ENCODE results near the gene HIVEP2. TPM values are rescaled to one million over a fixed set of nuclear protein-coding genes. Genes with fewer than 3 reads are reported as not detected.
A peak's percentile ranks its signal among the peaks of the same experiment; 100 is the strongest.

The HIVEP2 gene
- total RNA-seq, 3 donors from 2014 or later (not counting 1 experiment from before 2014, with no cell fraction given), result 14.6 to 21.6 (median 18.7) TPM

DNA sequence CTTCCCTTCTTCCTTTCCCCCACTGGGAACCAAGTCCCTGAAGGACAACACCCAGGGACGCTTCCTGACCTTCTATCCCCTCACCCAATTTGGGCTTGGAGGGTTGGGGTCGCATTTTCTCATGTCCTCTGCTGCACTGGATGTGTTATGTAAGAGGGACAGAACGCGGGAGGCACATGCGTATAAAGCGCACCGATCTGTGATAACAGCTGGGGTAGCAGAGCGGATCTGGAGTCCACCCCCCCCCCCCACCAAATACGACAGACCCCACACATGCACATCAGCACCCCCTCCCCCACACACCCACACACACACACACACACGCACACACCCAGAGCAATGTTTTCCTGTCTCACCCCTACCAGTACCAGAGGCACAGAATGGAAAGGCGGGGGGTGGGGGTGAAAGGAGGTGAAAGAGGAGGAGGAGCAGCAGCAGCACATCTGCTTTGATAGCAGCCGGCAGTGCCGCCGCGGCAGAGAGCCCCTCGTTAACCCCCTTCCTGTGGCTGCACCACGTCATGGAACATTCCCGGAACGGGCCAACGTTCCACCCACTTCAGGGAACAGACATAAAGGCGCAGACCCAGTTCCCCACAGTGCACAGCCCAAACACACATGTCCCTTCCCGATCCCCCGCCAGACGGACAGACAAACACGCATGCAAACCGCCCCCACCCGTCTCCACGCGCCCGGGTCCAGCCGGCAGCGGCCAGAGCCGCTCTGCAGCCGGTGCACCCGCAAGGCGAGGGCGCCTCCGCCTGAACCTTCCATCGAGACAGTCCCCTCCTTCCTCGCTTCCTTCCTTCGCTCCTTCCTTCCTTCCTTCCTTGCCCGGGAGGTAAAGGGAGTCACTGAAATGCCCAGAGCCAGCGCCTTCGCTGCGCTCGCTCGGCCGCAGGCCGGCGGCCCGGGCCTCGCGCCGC, 590 bp downstream of the HIVEP2 start:
- ATAC-seq (peak; percentile 24 to 41 (median 31)), DNase-seq (peak; percentile 82 to 95)
- no peaks in the 10 kb centered on the region for H3K36me3 ChIP-seq (ENCODE audit: control insufficient read depth, insufficient read depth, low read length)
- TF ChIP-seq, protein P1, sequence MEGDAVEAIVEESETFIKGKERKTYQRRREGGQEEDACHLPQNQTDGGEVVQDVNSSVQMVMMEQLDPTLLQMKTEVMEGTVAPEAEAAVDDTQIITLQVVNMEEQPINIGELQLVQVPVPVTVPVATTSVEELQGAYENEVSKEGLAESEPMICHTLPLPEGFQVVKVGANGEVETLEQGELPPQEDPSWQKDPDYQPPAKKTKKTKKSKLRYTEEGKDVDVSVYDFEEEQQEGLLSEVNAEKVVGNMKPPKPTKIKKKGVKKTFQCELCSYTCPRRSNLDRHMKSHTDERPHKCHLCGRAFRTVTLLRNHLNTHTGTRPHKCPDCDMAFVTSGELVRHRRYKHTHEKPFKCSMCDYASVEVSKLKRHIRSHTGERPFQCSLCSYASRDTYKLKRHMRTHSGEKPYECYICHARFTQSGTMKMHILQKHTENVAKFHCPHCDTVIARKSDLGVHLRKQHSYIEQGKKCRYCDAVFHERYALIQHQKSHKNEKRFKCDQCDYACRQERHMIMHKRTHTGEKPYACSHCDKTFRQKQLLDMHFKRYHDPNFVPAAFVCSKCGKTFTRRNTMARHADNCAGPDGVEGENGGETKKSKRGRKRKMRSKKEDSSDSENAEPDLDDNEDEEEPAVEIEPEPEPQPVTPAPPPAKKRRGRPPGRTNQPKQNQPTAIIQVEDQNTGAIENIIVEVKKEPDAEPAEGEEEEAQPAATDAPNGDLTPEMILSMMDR (IDR thresholded peaks at IDR 0.05), result no peak
- no peaks in the 10 kb centered on the region for H3K9me3 ChIP-seq (ENCODE audit: control insufficient read depth, insufficient read depth, low read length)
- Mint-ChIP-seq H3K36me3 (no peaks in the 10 kb centered on the region), H3K27ac (peak overlapping the region; percentile 99), H3K4me3 (peak overlapping the region; percentile 98), H3K4me1 (peaks cover 43 to 47% of the 10 kb centered on the region in 2 donors), H3K9me3 (no peaks in the 10 kb centered on the region), H3K27me3 (ENCODE audit: low read depth in 2 of 2) (no peaks in the 10 kb centered on the region)
- H3K4me3 ChIP-seq (ENCODE audit: low read length), result peak overlapping the region; percentile 93
- intact Hi-C loops (cut with micrococcal nuclease), result loop anchor here (1.0 to 10.0 kb wide), 5 partner anchors 87 to 1410 kb away; no protein-coding TSS in a partner anchor
- H3K27ac ChIP-seq (ENCODE audit: low read length), result peak overlapping the region; percentile 95
- under 1% methylated on average over 47 of the region's 54 CpGs for WGBS (ENCODE audit: insufficient coverage)
- peaks cover 15% of the 10 kb centered on the region for H3K4me1 ChIP-seq (ENCODE audit: control insufficient read depth, insufficient read depth, low read length)
- no peaks in the 10 kb centered on the region for H3K27me3 ChIP-seq (ENCODE audit: control insufficient read depth, insufficient read depth, low read length)

DNA sequence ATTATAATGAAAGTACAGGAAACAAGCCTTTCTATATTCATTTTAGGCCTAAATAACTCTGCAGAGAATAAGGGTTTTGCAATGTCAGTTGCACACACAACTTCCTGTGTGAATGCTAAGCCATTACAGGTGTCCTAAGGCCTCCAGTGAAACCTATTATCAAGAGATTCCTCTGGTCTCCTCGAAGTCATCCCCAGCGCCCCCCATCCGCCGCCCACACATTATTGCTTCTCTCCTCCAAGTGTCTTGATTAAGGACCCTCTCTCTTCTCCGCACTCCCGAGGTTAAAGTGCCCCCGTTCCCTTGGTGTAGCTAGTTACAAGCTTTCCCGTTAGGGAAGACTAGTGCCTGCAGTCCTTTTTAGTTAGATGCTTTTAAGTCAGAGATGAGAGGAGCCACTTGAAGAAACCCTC, 1.3 kb downstream of the HIVEP2 start:
- TF ChIP-seq, protein P1 (IDR thresholded peaks at IDR 0.05), result no peak
- no peaks in the 10 kb centered on the region for H3K36me3 Mint-ChIP-seq
- 5% methylated on average over 7 of the region's 8 CpGs for WGBS (ENCODE audit: insufficient coverage)
- Histone ChIP-seq H3K4me1 (ENCODE audit: control insufficient read depth, insufficient read depth, low read length) (peaks cover 15% of the 10 kb centered on the region), H3K27ac (ENCODE audit: low read length) (peak overlapping the region; percentile 95), H3K36me3 (ENCODE audit: control insufficient read depth, insufficient read depth, low read length) (no peaks in the 10 kb centered on the region), H3K27me3 (ENCODE audit: control insufficient read depth, insufficient read depth, low read length) (no peaks in the 10 kb centered on the region), H3K4me3 (ENCODE audit: low read length) (peak overlapping the region; percentile 93), H3K9me3 (ENCODE audit: control insufficient read depth, insufficient read depth, low read length) (no peaks in the 10 kb centered on the region)
- peak; percentile 48 to 75 for DNase-seq
- peaks cover 45 to 47% of the 10 kb centered on the region in 2 donors for H3K4me1 Mint-ChIP-seq
- intact Hi-C loops (cut with micrococcal nuclease), result loop anchor here (1.0 to 10.0 kb wide), 7 partner anchors 15 to 1411 kb away; no protein-coding TSS in a partner anchor
- H3K4me3 Mint-ChIP-seq, result peak overlapping the region; percentile 98
- no peak for ATAC-seq
- H3K27ac Mint-ChIP-seq, result peak overlapping the region; percentile 99
- H3K9me3 Mint-ChIP-seq, result no peaks in the 10 kb centered on the region
- H3K27me3 Mint-ChIP-seq (ENCODE audit: low read depth in 2 of 2), result no peaks in the 10 kb centered on the region

DNA sequence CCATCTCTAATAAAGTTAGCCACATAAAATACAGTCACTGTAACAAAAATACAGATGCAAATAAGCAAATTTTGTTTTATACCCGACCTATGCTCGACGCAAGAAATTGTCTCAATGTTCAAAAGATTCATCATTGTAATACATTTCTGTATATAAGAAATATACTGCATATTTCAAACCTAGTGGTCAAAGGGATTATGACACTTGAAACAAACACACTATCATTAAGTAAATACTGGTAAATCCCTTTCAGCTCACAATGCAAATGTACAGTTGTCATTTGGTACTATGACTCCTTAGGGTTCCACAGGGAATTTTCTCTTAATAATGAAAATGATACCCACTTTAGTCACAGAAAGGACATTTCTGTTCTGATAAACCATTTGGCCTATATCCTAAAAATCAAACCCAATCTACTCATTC, 2.2 kb downstream of the HIVEP2 start:
- Mint-ChIP-seq H3K27me3 (ENCODE audit: low read depth in 2 of 2) (no peaks in the 10 kb centered on the region), H3K36me3 (no peaks in the 10 kb centered on the region), H3K9me3 (no peaks in the 10 kb centered on the region), H3K27ac (peak overlapping the region; percentile 99), H3K4me3 (peak overlapping the region; percentile 98), H3K4me1 (peaks cover 42% of the 10 kb centered on the region in 2 donors)
- peaks cover 13% of the 10 kb centered on the region for H3K4me1 ChIP-seq (ENCODE audit: control insufficient read depth, insufficient read depth, low read length)
- H3K27me3 ChIP-seq (ENCODE audit: control insufficient read depth, insufficient read depth, low read length), result no peaks in the 10 kb centered on the region
- no peak for ATAC-seq
- peak in 1 of 2 donors; percentile 77 for DNase-seq
- WGBS (ENCODE audit: insufficient coverage), result no CpG with 5 or more reads among the region's 3 CpGs
- no peaks in the 10 kb centered on the region for H3K9me3 ChIP-seq (ENCODE audit: control insufficient read depth, insufficient read depth, low read length)
- intact Hi-C loops (cut with micrococcal nuclease), result loop anchor here (1.0 to 10.0 kb wide), 6 partner anchors 15 to 1412 kb away; no protein-coding TSS in a partner anchor
- no peak overlapping the region for H3K4me3 ChIP-seq (ENCODE audit: low read length)
- no peaks in the 10 kb centered on the region for H3K36me3 ChIP-seq (ENCODE audit: control insufficient read depth, insufficient read depth, low read length)
- H3K27ac ChIP-seq (ENCODE audit: low read length), result peak overlapping the region; percentile 95
- TF ChIP-seq, protein P1 (IDR thresholded peaks at IDR 0.05), result peak; percentile 61

Data from natural killer cell (primary cell).